Measurements from ENCODE around the gene GALNT18.

GALNT18 gene

GRCh38 chr11:11444804-11445131 lies 177.0 kb downstream of the GALNT18 start:
- no peak overlapping the region for H3K4me3 ChIP-seq (replicated peaks; ENCODE audit: insufficient read depth, low read length)
- no peak for DNase-seq (ENCODE audit: low read depth in 1 of 2, low spot score in 1 of 2)
- H3K27me3 ChIP-seq (ENCODE audit: insufficient read depth, poor library complexity, severe bottlenecking): peaks cover 2% of the 10 kb centered on the region
- H3K27ac ChIP-seq (replicated peaks): no peak overlapping the region
- TF ChIP-seq SPI1 (IDR thresholded peaks at IDR 0.05; ENCODE audit: borderline replicate concordance, low read depth) (no peak), CTCF (IDR thresholded peaks at IDR 0.05; ENCODE audit: insufficient read depth, low read length) (no peak), POLR2AphosphoS5 (IDR thresholded peaks at IDR 0.05; ENCODE audit: low read depth) (no peak), REST (IDR thresholded peaks at IDR 0.05; ENCODE audit: insufficient replicate concordance, low read depth) (no peak), GABPA (IDR thresholded peaks at IDR 0.05; ENCODE audit: low read depth) (no peak)

GRCh38 chr11:11444027-11444803 lies 177.6 kb downstream of the GALNT18 start:
- H3K4me3 ChIP-seq (replicated peaks; ENCODE audit: insufficient read depth, low read length): no peak overlapping the region
- TF ChIP-seq REST (IDR thresholded peaks at IDR 0.05; ENCODE audit: insufficient replicate concordance, low read depth) (no peak), GABPA (IDR thresholded peaks at IDR 0.05; ENCODE audit: low read depth) (no peak), SPI1 (IDR thresholded peaks at IDR 0.05; ENCODE audit: borderline replicate concordance, low read depth) (no peak), POLR2AphosphoS5 (IDR thresholded peaks at IDR 0.05; ENCODE audit: low read depth) (no peak), CTCF (IDR thresholded peaks at IDR 0.05; ENCODE audit: insufficient read depth, low read length) (no peak)
- peaks cover 2% of the 10 kb centered on the region for H3K27me3 ChIP-seq (ENCODE audit: insufficient read depth, poor library complexity, severe bottlenecking)
- no peak for DNase-seq (ENCODE audit: low read depth in 1 of 2, low spot score in 1 of 2)
- H3K27ac ChIP-seq (replicated peaks): no peak overlapping the region

GRCh38 chr11:11442791-11443190 lies 179.0 kb downstream of the GALNT18 start:
- no peaks in the 10 kb centered on the region for H3K27me3 ChIP-seq (ENCODE audit: insufficient read depth, poor library complexity, severe bottlenecking)
- H3K4me3 ChIP-seq (replicated peaks; ENCODE audit: insufficient read depth, low read length): no peak overlapping the region
- DNase-seq (ENCODE audit: low read depth in 1 of 2, low spot score in 1 of 2): no peak
- H3K27ac ChIP-seq (replicated peaks): no peak overlapping the region
- TF ChIP-seq CTCF (IDR thresholded peaks at IDR 0.05; ENCODE audit: insufficient read depth, low read length) (no peak), POLR2AphosphoS5 (IDR thresholded peaks at IDR 0.05; ENCODE audit: low read depth) (no peak), REST (IDR thresholded peaks at IDR 0.05; ENCODE audit: insufficient replicate concordance, low read depth) (no peak), GABPA (IDR thresholded peaks at IDR 0.05; ENCODE audit: low read depth) (no peak), SPI1 (IDR thresholded peaks at IDR 0.05; ENCODE audit: borderline replicate concordance, low read depth) (no peak)
